Esophagus muscularis mucosa (tissue), 4 donors: ENCODE results near the gene SMIM38. TPM values are rescaled to one million over a fixed set of nuclear protein-coding genes. Genes with fewer than 3 reads are reported as not detected.

ENCODE experiments used
- DNase-seq: peaks from one replicate; pipeline ENCODE4 v3.0.0-alpha.2; 2017; ENCODE audit errors: extremely low spot score
- H3K27ac ChIP-seq, 4 donors: fragments of 200-600 bp; sonication (generic); replicated peaks in 1 of 4; 1 replicate in 3 of 4; 2 replicates in 1 of 4; pipeline ENCODE4 v1.5.1; 2016 to 2019; ENCODE audit warnings: mild to moderate bottlenecking in 1 of 4
- H3K27me3 ChIP-seq, 4 donors: fragments of 200-600 bp; sonication (generic); one replicate each; pipeline versions ENCODE4 v1.5.1 to v1.6.0; 2016 to 2019
- H3K36me3 ChIP-seq, 4 donors: fragments of 200-600 bp; sonication (generic); one replicate each; pipeline ENCODE4 v1.5.1; 2016 to 2019
- H3K4me1 ChIP-seq, 4 donors: fragments of 200-600 bp; sonication (generic); one replicate each; pipeline ENCODE4 v1.5.1; 2016 to 2019
- H3K4me3 ChIP-seq, 4 donors: fragments of 200-600 bp; sonication (generic); 1 replicate in 2 of 4; 2 replicates in 2 of 4; pipeline ENCODE4 v1.5.1; 2016 to 2019; ENCODE audit warnings: mild to moderate bottlenecking in 4 of 4, moderate library complexity in 1 of 4
- H3K9me3 ChIP-seq, 4 donors: fragments of 200-600 bp; sonication (generic); 1 replicate in 3 of 4; 2 replicates in 1 of 4; pipeline ENCODE4 v1.5.1; 2016 to 2019
- EP300 ChIP-seq: sonication (generic); formaldehyde crosslinking; IDR thresholded peaks from one replicate; pipeline ENCODE4 v1.6.1; 2017; ENCODE audit warnings: antibody characterized with exemption
- POLR2A ChIP-seq: fragments of 450-650 bp; IDR thresholded peaks from one replicate; pipeline ENCODE4 v1.6.1; 2017; ENCODE audit warnings: antibody characterized with exemption, moderate library complexity, mild to moderate bottlenecking, low read depth
- POLR2AphosphoS5 ChIP-seq, 2 donors: sonication (generic); formaldehyde crosslinking; IDR thresholded peaks; one replicate each; pipeline ENCODE4 v1.6.1; 2017; ENCODE audit warnings: antibody characterized with exemption in 2 of 2
- WGBS: methylation state at CpG from one replicate; pipeline ENCODE4 v1.1.5; 2018; 5-methylcytosine and 5-hydroxymethylcytosine counted together
- intact Hi-C: fragments of 100-400 bp; cut with DNase I; formaldehyde crosslinking; loops from one replicate; pipeline ENCODE4 v1.15.1; 2023
- total RNA-seq, 4 donors: library from RNA; depleted of rRNA; stranded (reverse); fragments of >200 nt; gene quantifications; one replicate each; pipeline versions ENCODE4 v1.1.0 to v1.2.1, GENCODE V29; 2016
- TF ChIP-seq, protein P1 (sequence below), 3 experiments: fragments of 200-600 bp in 2 of 3; fragments of 450-650 bp in 1 of 3; sonication (generic) in 2 of 3; IDR thresholded peaks; one replicate each; pipeline ENCODE4 v1.5.1; 2017 to 2019; ENCODE audit warnings: antibody characterized with exemption in 3 of 3, mild to moderate bottlenecking in 2 of 3, moderate library complexity in 1 of 3

Gene SMIM38
- total RNA-seq, 4 donors from 2014 or later = 0.50 to 4.2 (median 2.6) TPM

DNA sequence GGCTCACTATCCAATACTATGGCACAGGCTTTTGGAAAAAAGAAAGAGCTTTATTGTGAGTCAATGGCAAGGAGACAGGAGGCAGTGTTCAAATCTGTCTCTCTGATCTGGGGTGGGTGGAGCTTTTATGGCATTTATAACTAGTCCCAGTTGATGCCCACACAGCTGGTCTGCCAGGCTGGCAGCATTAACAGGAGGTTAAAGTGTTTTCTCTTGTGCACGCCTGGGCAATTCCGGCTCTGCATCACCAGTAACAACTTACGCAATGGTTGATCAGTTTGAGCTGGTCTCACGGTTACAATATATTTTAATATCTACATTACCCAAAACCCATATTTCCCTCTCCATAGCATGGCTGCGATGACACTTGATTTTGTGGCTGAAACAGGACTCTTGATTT, 15.1 kb upstream of the SMIM38 start:
- H3K9me3 ChIP-seq = peaks cover 0 to 2% (median 0%) of the 10 kb centered on the region in 4 donors
- H3K4me1 ChIP-seq = no peaks in the 10 kb centered on the region
- no peak overlapping the region for H3K27ac ChIP-seq
- WGBS = 93% methylated on average over 5 of the region's 5 CpGs
- H3K27me3 ChIP-seq = no peaks in the 10 kb centered on the region
- no peak for DNase-seq
- H3K4me3 ChIP-seq = no peak overlapping the region
- peaks cover 0 to 43% (median 12%) of the 10 kb centered on the region in 4 donors for H3K36me3 ChIP-seq
- TF ChIP-seq, protein P1, sequence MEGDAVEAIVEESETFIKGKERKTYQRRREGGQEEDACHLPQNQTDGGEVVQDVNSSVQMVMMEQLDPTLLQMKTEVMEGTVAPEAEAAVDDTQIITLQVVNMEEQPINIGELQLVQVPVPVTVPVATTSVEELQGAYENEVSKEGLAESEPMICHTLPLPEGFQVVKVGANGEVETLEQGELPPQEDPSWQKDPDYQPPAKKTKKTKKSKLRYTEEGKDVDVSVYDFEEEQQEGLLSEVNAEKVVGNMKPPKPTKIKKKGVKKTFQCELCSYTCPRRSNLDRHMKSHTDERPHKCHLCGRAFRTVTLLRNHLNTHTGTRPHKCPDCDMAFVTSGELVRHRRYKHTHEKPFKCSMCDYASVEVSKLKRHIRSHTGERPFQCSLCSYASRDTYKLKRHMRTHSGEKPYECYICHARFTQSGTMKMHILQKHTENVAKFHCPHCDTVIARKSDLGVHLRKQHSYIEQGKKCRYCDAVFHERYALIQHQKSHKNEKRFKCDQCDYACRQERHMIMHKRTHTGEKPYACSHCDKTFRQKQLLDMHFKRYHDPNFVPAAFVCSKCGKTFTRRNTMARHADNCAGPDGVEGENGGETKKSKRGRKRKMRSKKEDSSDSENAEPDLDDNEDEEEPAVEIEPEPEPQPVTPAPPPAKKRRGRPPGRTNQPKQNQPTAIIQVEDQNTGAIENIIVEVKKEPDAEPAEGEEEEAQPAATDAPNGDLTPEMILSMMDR (IDR thresholded peaks at IDR 0.05) = no peak
- TF ChIP-seq POLR2A (no peak), POLR2AphosphoS5 (IDR thresholded peaks at IDR 0.05) (no peak), EP300 (no peak)
- intact Hi-C loops = no loop called here

GRCh38 chr11:69141742-69142141, 14.0 kb upstream of the SMIM38 start:
- DNase-seq = no peak
- TF ChIP-seq POLR2AphosphoS5 (IDR thresholded peaks at IDR 0.05) (no peak), POLR2A (no peak), EP300 (no peak)
- TF ChIP-seq, protein P1 (IDR thresholded peaks at IDR 0.05) = no peak
- H3K36me3 ChIP-seq = peaks cover 0 to 50% (median 6%) of the 10 kb centered on the region in 4 donors
- no peaks in the 10 kb centered on the region for H3K27me3 ChIP-seq
- intact Hi-C loops = no loop called here
- H3K27ac ChIP-seq = no peak overlapping the region
- 77% methylated on average over 8 of the region's 8 CpGs for WGBS
- H3K9me3 ChIP-seq = peaks cover 0 to 14% (median 5%) of the 10 kb centered on the region in 4 donors
- H3K4me1 ChIP-seq = no peaks in the 10 kb centered on the region
- H3K4me3 ChIP-seq = no peak overlapping the region

DNA sequence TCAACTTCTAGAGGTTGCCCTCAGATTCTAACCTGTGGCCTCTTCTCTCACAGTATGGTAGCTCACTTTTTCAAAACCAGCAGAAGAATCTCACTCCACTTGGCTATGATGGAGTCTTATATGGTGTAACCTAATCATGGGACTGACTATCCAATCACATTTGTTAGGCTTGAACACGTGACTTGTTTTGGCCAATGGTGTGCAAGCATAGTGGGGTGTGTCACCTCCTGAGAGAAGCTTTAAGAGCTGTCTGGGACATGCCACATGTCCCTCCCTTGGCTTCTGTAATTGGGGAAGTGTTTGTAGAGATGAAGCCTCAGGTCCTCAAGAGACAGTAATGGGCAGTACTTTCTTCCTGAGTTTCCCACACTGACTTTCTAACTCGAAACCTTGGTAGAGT, 12.8 kb upstream of the SMIM38 start:
- H3K36me3 ChIP-seq = peaks cover 0 to 46% (median 3%) of the 10 kb centered on the region in 4 donors

DNA sequence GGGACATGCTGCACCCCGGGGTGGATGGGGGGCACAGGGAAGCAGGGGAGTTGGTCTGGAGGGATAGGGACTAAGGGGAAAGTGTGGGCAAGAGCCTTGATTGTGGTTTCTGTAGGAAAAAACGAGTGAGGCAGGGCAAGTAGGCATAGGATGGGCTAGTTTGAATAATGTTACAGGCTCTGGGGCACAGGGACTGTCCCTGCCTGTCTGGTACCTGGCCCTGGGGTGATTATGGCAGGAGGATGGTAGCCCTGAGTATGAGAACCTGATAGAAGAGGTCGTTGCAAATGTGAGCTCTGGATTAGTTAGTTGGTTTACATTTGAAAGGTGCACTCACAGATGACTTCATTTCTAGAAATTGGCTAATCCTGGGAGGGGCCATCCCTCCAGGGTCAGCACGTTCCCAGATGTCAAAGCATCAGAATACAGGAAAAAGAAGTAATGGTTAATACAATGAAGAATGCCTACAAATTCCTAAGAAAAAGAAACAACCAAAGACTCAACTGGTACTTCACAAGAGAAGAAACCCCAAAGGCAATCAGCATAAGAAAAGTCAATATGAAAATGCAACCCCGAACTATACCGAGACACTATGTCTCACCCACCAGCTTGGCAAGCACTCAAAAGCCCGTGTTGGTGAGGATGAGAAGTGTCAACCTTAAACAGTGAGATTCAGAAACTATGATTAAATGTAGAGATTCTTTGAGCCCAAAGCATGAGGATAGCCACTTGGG, 11.3 kb upstream of the SMIM38 start:
- TF ChIP-seq POLR2AphosphoS5 (IDR thresholded peaks at IDR 0.05) = no peak
- Histone ChIP-seq H3K4me3 (no peak overlapping the region), H3K27me3 (no peaks in the 10 kb centered on the region), H3K36me3 (peaks cover 4 to 34% (median 7%) of the 10 kb centered on the region in 4 donors), H3K27ac (no peak overlapping the region), H3K4me1 (no peaks in the 10 kb centered on the region), H3K9me3 (peaks cover 0 to 16% (median 7%) of the 10 kb centered on the region in 4 donors)
- 77% methylated on average over 7 of the region's 7 CpGs for WGBS
- no peak for DNase-seq
- intact Hi-C loops = no loop called here

More for the DNA sequence above, 12.8 kb upstream of the SMIM38 start:
- 96% methylated on average over 2 of the region's 2 CpGs for WGBS
- intact Hi-C loops = no loop called here
- no peaks in the 10 kb centered on the region for H3K27me3 ChIP-seq
- peaks cover 0 to 16% (median 7%) of the 10 kb centered on the region in 4 donors for H3K9me3 ChIP-seq
- TF ChIP-seq POLR2AphosphoS5 (IDR thresholded peaks at IDR 0.05) (no peak), POLR2A (no peak), EP300 (no peak)
- TF ChIP-seq, protein P1 (IDR thresholded peaks at IDR 0.05) = no peak
- no peaks in the 10 kb centered on the region for H3K4me1 ChIP-seq
- no peak overlapping the region for H3K4me3 ChIP-seq
- DNase-seq = no peak
- no peak overlapping the region for H3K27ac ChIP-seq

- intact Hi-C loops = no loop called here
- no peak for TF ChIP-seq EP300
- TF ChIP-seq POLR2AphosphoS5 (IDR thresholded peaks at IDR 0.05) = no peak
- no peak for TF ChIP-seq POLR2A
- TF ChIP-seq, protein P1 (IDR thresholded peaks at IDR 0.05) = no peak
- Histone ChIP-seq H3K9me3 (peaks cover 0 to 16% (median 7%) of the 10 kb centered on the region in 4 donors), H3K27me3 (no peaks in the 10 kb centered on the region), H3K4me1 (no peaks in the 10 kb centered on the region), H3K27ac (no peak overlapping the region), H3K4me3 (no peak overlapping the region), H3K36me3 (peaks cover 4 to 34% (median 8%) of the 10 kb centered on the region in 4 donors)
- 85% methylated on average over 4 of the region's 4 CpGs for WGBS
- DNase-seq = no peak
These were observed 10.7 kb upstream of the SMIM38 start for GRCh38 chr11:69145050-69145380.
